Activated B cell treated with CpG ODN at 0.5 μM for 24 hours (primary cell): Measurements from ENCODE around the gene TBC1D9B. TPM values are rescaled to one million over a fixed set of nuclear protein-coding genes. Genes with fewer than 3 reads are reported as not detected.

Source experiments
- ATAC-seq: fragments of 200-7000 bp; cut with Tn5 transposase; one replicate; pipeline ENCODE4 v1.10.0; 2021; ENCODE audit warnings: low read depth, mild to moderate bottlenecking, moderate library complexity
- CTCF ChIA-PET: fragments of 350-600 bp; sonication (Branson Sonifier 250); formaldehyde crosslinking; loops from one replicate; lab custom pipeline; 2021; ENCODE audit warnings: antibody characterized with exemption; lab: Charles Lee
- POLR2A ChIA-PET: fragments of 350-600 bp; sonication (Branson Sonifier 250); formaldehyde crosslinking; loops from one replicate; lab custom pipeline; 2021; ENCODE audit warnings: antibody characterized with exemption; lab: Charles Lee
- DNase-seq: peaks from one replicate; pipeline ENCODE4 v3.0.0; 2022
- H3K27ac Mint-ChIP-seq: one replicate; pipeline ENCODE4 v1.8.0; 2020; ENCODE audit warnings: mixed read lengths
- H3K27me3 Mint-ChIP-seq: one replicate; pipeline ENCODE4 v1.8.0; 2021; ENCODE audit warnings: mixed read lengths
- H3K36me3 Mint-ChIP-seq: one replicate; pipeline ENCODE4 v1.8.0; 2021; ENCODE audit warnings: low read depth, mixed read lengths
- H3K4me1 Mint-ChIP-seq: one replicate; pipeline ENCODE4 v1.8.0; 2021; ENCODE audit warnings: mixed read lengths
- H3K4me3 Mint-ChIP-seq: one replicate; pipeline ENCODE4 v1.8.0; 2020; ENCODE audit warnings: mild to moderate bottlenecking, mixed read lengths
- H3K9me3 Mint-ChIP-seq: one replicate; pipeline ENCODE4 v1.8.0; 2020; ENCODE audit warnings: mixed read lengths
- CTCF ChIP-seq: fragments of 200-600 bp; IDR thresholded peaks from one replicate; pipeline ENCODE4 v1.8.0; 2022; ENCODE audit warnings: antibody characterized with exemption, mild to moderate bottlenecking
- intact Hi-C: fragments of 100-400 bp; cut with micrococcal nuclease; formaldehyde crosslinking; loops from one replicate; pipeline ENCODE4 v1.15.1; 2024
- total RNA-seq: library from RNA; stranded (reverse); gene quantifications from 2 replicates; pipeline ENCODE4 v1.2.3, GENCODE V29; 2022

Gene TBC1D9B
- total RNA-seq, 1 donor from 2014 or later = 117 TPM

GRCh38 chr5:179887095-179887494 lies 20.6 kb downstream of the TBC1D9B start:
- H3K4me3 Mint-ChIP-seq = no peak overlapping the region
- CTCF ChIA-PET = no interaction called here
- intact Hi-C loops = no loop called here
- H3K9me3 Mint-ChIP-seq = peaks cover 9% of the 10 kb centered on the region
- ATAC-seq = no peak
- POLR2A ChIA-PET = no interaction called here
- TF ChIP-seq CTCF = no peak
- no peak for DNase-seq
- no peaks in the 10 kb centered on the region for H3K27me3 Mint-ChIP-seq
- H3K4me1 Mint-ChIP-seq = no peaks in the 10 kb centered on the region
- no peak overlapping the region for H3K27ac Mint-ChIP-seq
- H3K36me3 Mint-ChIP-seq = peaks cover 89% of the 10 kb centered on the region

- no peak for ATAC-seq
- H3K27me3 Mint-ChIP-seq = no peaks in the 10 kb centered on the region
- H3K36me3 Mint-ChIP-seq = peaks cover 85% of the 10 kb centered on the region
- peaks cover 9% of the 10 kb centered on the region for H3K9me3 Mint-ChIP-seq
- ChIA-PET CTCF (no interaction called here), POLR2A (no interaction called here)
- H3K4me3 Mint-ChIP-seq = no peak overlapping the region
- intact Hi-C loops = no loop called here
- no peak for TF ChIP-seq CTCF
- no peak overlapping the region for H3K27ac Mint-ChIP-seq
- no peak for DNase-seq
- H3K4me1 Mint-ChIP-seq = no peaks in the 10 kb centered on the region
Observed at GRCh38 chr5:179886190-179886911, 21.3 kb downstream of the TBC1D9B start.

GRCh38 chr5:179885491-179886090 lies 22.1 kb downstream of the TBC1D9B start:
- intact Hi-C loops = no loop called here
- ChIA-PET POLR2A (no interaction called here), CTCF (no interaction called here)
- H3K36me3 Mint-ChIP-seq = peaks cover 87% of the 10 kb centered on the region
- ATAC-seq = no peak
- no peak overlapping the region for H3K4me3 Mint-ChIP-seq
- no peaks in the 10 kb centered on the region for H3K4me1 Mint-ChIP-seq
- H3K27me3 Mint-ChIP-seq = no peaks in the 10 kb centered on the region
- H3K27ac Mint-ChIP-seq = no peak overlapping the region
- TF ChIP-seq CTCF = no peak
- no peak for DNase-seq
- peaks cover 9% of the 10 kb centered on the region for H3K9me3 Mint-ChIP-seq

DNA sequence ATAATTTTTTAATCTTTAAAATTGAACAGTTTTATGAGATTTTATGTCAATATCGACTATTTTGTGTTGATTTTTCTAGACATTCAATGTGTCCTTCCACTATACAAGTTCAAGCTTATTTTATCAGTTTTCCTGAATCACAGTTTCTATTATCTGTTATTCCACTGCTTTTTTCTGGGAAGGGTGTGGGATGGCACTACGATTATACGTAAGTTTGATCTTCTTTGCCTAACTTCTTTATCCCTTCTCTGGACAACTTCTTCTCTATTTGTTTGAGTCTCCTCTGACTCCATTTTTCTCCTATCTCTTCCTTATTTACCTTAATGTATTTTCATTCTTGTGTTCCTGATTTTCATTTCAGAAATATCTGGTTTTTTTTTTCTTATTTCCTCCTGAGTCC lies 24.5 kb downstream of the TBC1D9B start:
- DNase-seq (no peak), ATAC-seq (no peak)
- H3K4me1 Mint-ChIP-seq = no peaks in the 10 kb centered on the region
- H3K4me3 Mint-ChIP-seq = no peak overlapping the region
- ChIA-PET CTCF (no interaction called here), POLR2A (no interaction called here)
- no peak overlapping the region for H3K27ac Mint-ChIP-seq
- H3K27me3 Mint-ChIP-seq = no peaks in the 10 kb centered on the region
- no peak for TF ChIP-seq CTCF
- peaks cover 77% of the 10 kb centered on the region for H3K36me3 Mint-ChIP-seq
- intact Hi-C loops = no loop called here
- peaks cover 9% of the 10 kb centered on the region for H3K9me3 Mint-ChIP-seq

DNA sequence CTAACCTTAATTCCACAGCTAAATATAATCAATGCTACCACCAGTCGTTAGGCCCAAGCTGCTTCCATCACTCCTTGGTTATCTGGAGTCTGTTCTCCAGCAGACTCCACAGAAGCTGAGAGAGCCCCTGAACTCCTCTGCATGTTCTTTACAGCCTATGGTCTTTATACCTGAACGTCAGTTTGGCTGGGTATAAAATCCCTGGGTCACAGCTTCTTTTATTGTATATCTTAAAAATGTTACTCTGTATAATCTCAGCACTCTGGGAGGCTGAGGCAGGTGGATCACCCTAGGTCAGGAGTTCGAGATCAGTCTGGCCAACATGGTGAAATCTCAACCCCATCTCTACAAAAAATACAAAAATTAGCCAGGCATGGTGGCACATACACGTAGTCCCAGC lies 25.4 kb downstream of the TBC1D9B start:
- CTCF ChIA-PET = no interaction called here
- DNase-seq (no peak), ATAC-seq (no peak)
- no peak for TF ChIP-seq CTCF
- POLR2A ChIA-PET = no interaction called here
- intact Hi-C loops = no loop called here
- H3K9me3 Mint-ChIP-seq = peaks cover 9% of the 10 kb centered on the region
- peaks cover 76% of the 10 kb centered on the region for H3K36me3 Mint-ChIP-seq
- no peaks in the 10 kb centered on the region for H3K4me1 Mint-ChIP-seq
- H3K27me3 Mint-ChIP-seq = no peaks in the 10 kb centered on the region
- no peak overlapping the region for H3K4me3 Mint-ChIP-seq
- H3K27ac Mint-ChIP-seq = no peak overlapping the region
